Keratinocyte (primary cell): Measurements from ENCODE around the gene MPZL1.

ENCODE experiments used
- EZH2 ChIP-seq: IDR thresholded peaks from one replicate; pipeline ENCODE4 v1.6.1; 2012; ENCODE audit warnings: inconsistent platforms, mild to moderate bottlenecking, low read length, moderate library complexity
- TF ChIP-seq, protein P1 (sequence below), 3 experiments: IDR thresholded peaks in 1 of 3; conservative IDR thresholded peaks in 1 of 3; optimal IDR thresholded peaks in 1 of 3; 2 replicates in 2 of 3; 3 replicates in 1 of 3; pipeline versions ENCODE3 to v1.5.1; 2011; ENCODE audit warnings: low read length in 3 of 3, mild to moderate bottlenecking in 3 of 3, moderate library complexity in 2 of 3, control low read depth in 1 of 3, inconsistent platforms in 1 of 3; ENCODE audit not compliant: insufficient read depth in 2 of 3; ENCODE audit errors: extremely low read depth in 1 of 3

DNA sequence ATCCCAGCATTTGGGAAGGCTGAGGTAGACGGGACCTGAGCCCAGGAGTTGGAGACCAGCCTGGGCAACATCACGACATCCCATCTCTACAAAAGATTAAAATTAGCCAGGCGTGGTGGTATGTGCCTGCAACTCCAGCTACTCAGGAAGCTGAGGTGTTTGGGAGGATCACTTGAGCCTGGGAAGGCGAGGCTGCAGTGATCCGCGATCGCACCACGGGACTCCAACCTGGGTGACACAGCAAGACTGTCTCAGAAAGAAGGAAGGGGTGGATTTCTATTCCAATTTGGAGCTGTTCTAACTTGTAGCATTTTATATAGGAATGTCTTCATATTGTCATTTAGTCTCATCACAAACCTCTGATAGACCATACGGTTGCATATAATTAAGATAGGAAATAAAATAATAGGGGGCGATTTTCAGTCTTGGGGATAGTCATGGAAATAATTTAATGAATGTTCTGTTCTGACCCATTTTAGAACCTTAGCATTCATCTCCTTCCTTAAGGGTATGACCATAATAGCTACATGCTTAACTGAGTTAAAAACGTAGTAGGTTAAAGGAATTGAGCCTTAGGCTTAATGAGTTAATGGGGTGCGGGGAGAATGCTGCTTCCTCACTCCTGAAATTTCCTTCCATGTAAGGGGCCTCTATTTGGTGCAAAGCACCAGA, 99.0 kb downstream of the MPZL1 start:
- TF ChIP-seq, protein P1, sequence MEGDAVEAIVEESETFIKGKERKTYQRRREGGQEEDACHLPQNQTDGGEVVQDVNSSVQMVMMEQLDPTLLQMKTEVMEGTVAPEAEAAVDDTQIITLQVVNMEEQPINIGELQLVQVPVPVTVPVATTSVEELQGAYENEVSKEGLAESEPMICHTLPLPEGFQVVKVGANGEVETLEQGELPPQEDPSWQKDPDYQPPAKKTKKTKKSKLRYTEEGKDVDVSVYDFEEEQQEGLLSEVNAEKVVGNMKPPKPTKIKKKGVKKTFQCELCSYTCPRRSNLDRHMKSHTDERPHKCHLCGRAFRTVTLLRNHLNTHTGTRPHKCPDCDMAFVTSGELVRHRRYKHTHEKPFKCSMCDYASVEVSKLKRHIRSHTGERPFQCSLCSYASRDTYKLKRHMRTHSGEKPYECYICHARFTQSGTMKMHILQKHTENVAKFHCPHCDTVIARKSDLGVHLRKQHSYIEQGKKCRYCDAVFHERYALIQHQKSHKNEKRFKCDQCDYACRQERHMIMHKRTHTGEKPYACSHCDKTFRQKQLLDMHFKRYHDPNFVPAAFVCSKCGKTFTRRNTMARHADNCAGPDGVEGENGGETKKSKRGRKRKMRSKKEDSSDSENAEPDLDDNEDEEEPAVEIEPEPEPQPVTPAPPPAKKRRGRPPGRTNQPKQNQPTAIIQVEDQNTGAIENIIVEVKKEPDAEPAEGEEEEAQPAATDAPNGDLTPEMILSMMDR (optimal IDR thresholded peaks at IDR 0.05 in 1 of 3, IDR thresholded peaks at IDR 0.05 in 1 of 3, conservative IDR thresholded peaks at IDR 0.05 in 1 of 3; ENCODE audit: extremely low read depth in 1 of 3, insufficient read depth in 2 of 3, low read length in 3 of 3) = no peak
- no peak for TF ChIP-seq EZH2
